T-helper 1 cell treated with Interleukin-12 subunit alpha and Interleukin-12 subunit beta and Interleukin-4 antibody, amounts not matched to agents 30 ng/mL and 1 ng/mL, for 36 hours (primary cell): ENCODE data around the gene GJA4. TPM values are rescaled to one million over a fixed set of nuclear protein-coding genes. Genes with fewer than 3 reads are reported as not detected.
"Not testable (repeated sequence)": the region's sequence is repeated elsewhere in the genome, so short reads cannot be mapped to it uniquely, and the experiment has no call there.

ENCODE experiments used
- intact Hi-C: fragments of 100-400 bp; cut with micrococcal nuclease; formaldehyde crosslinking; loops from one replicate; pipeline ENCODE4 v1.15.1; 2024
- total RNA-seq: library from RNA; stranded (reverse); gene quantifications from 2 replicates; pipeline ENCODE4 v1.2.3, GENCODE V29; 2022

GJA4 gene
- total RNA-seq, 1 donor from 2014 or later, result 0.25 TPM

GRCh38 chr1:34787461-34788420, 5.1 kb upstream of the GJA4 start:
- intact Hi-C loops, result no loop called here

- intact Hi-C loops, result no loop called here
These were observed 1.8 kb upstream of the GJA4 start for GRCh38 chr1:34790985-34791384.

GRCh38 chr1:34792424-34792823, 375 bp upstream of the GJA4 start:
- intact Hi-C loops, result no loop called here

- intact Hi-C loops, result no loop called here
These were observed 1.4 kb downstream of the GJA4 start for GRCh38 chr1:34794001-34794789.

GRCh38 chr1:34794790-34795180, 2.0 kb downstream of the GJA4 start:
- intact Hi-C loops, result no loop called here

- intact Hi-C loops, result no loop called here
These were observed 3.1 kb downstream of the GJA4 start for GRCh38 chr1:34795916-34796315.

- intact Hi-C loops, result no loop called here
These were observed 4.2 kb downstream of the GJA4 start for GRCh38 chr1:34796990-34797389.

GRCh38 chr1:34800214-34800613, 7.4 kb downstream of the GJA4 start:
- intact Hi-C loops, result no loop called here

- intact Hi-C loops, result no loop called here
These were observed 11.0 kb downstream of the GJA4 start for GRCh38 chr1:34803770-34804169.

GRCh38 chr1:34806396-34806795, 13.6 kb downstream of the GJA4 start:
- intact Hi-C loops, result no loop called here

- intact Hi-C loops, result no loop called here
These were observed 15.4 kb downstream of the GJA4 start for GRCh38 chr1:34808051-34808810.

GRCh38 chr1:34810781-34811180, 18.0 kb downstream of the GJA4 start:
- intact Hi-C loops, result not testable (repeated sequence)

GRCh38 chr1:34816332-34816731, 23.5 kb downstream of the GJA4 start:
- intact Hi-C loops, result no loop called here

- intact Hi-C loops, result no loop called here
These were observed 24.0 kb downstream of the GJA4 start for GRCh38 chr1:34816778-34817177.

GRCh38 chr1:34818862-34819261, 26.1 kb downstream of the GJA4 start:
- intact Hi-C loops, result not testable (repeated sequence)

GRCh38 chr1:34822202-34822601, 29.4 kb downstream of the GJA4 start:
- intact Hi-C loops, result no loop called here

GRCh38 chr1:34824817-34825454, 32.1 kb downstream of the GJA4 start:
- intact Hi-C loops, result no loop called here

- intact Hi-C loops, result no loop called here
These were observed 32.8 kb downstream of the GJA4 start for GRCh38 chr1:34825455-34826091.

- intact Hi-C loops, result no loop called here
These were observed 34.6 kb downstream of the GJA4 start for GRCh38 chr1:34827341-34827941.

GRCh38 chr1:34828611-34829010, 35.8 kb downstream of the GJA4 start:
- intact Hi-C loops, result no loop called here
